Glomerular endothelial cell (primary cell): ENCODE results near the gene UNC119. TPM values are rescaled to one million over a fixed set of nuclear protein-coding genes. Genes with fewer than 3 reads are reported as not detected.
"Not testable (repeated sequence)": the region's sequence is repeated elsewhere in the genome, so short reads cannot be mapped to it uniquely, and the experiment has no call there.

Source experiments
- DNase-seq: peaks from one replicate; pipeline ENCODE4 v3.0.0-alpha.2; 2011; ENCODE audit warnings: low read depth, low spot score; ENCODE audit errors: extremely low read depth
- total RNA-seq: library from RNA; depleted of rRNA; stranded (reverse); fragments of >200 nt; gene quantifications from 2 replicates; pipeline ENCODE4 v1.2.3, GENCODE V29; 2015

UNC119 gene
- total RNA-seq, 1 donor from 2014 or later = 38.0 TPM

DNA sequence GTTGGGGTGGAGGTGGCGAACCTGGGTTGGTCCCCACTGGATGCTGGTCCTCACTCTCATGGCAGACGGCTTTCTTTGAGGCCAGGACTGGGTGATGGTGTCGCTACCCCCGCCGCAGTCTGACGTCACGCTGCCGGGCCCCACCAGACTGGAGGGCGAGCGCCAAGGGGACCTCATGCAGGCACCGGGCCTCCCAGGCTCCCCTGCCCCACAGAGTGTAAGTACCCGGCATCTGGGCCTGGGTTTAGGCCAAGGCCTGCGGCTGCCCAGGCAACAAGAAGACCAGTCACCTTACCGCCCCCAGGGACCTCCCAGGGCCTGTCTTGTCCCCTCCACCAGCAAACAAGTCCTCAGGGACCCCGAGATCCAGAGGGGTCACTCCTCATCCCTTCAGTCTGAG lies 28.5 kb downstream of the UNC119 start:
- no peak for DNase-seq

DNA sequence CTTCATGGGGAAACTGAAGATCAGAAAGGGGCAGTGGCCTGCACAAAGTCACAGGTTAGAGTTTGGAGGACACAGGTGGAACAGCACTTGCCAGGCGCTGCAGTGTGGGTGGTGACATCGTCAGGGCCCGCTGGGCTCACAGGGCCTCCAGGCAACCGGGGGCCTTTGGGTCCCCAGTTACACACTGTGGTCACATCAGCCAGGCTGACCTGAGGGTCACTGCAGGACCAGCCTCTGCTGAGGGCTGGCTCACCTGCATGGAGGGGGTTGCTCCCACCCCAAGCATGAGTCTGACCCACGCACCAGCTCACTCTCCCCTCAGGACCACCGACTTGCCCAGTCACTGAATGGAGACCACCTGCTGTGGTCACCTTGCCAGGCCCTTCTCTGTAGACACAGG lies 29.2 kb downstream of the UNC119 start:
- DNase-seq = no peak

DNA sequence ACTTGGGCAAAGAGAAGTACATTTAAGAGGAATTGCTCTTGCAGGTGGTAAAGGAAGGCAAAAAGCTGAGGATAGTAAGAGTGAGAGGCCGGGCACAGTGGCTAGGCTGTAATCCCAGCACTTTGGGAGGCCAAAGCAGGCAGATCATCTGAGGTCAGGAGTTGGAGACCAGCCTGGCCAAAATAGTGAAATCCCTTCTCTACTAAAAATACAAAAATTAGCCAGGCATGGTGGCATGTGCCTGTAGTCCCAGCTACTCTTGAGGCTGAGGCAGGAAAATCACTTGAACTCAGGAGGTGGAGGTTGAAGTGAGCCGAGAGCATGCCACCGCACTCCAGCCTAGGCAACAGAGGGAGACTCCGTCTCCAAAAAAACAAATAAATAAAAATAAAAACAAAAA lies 30.1 kb downstream of the UNC119 start:
- not testable (repeated sequence) for DNase-seq

GRCh38 chr17:28521311-28522085 lies 30.9 kb downstream of the UNC119 start:
- no peak for DNase-seq

DNA sequence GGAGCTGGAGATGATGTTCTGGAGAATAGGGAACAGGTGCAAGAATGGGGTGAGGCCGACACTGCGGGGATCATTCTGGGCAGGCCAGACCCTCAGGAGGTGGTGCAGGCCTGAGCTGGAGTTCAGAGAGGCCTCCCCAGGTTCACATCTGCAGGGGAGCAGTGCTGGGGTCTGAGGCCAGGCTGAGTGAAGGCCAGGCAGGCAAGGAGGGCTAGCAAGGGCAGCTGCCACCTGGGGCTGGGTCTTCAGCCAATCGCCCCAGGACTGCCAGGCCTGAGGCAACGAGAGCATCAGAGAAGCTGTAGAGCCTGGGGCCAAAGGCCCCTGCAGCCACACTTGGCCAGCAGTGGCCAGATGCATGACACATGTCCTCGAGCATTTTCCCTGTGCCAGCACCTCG lies 31.7 kb downstream of the UNC119 start:
- DNase-seq = no peak

GRCh38 chr17:28519236-28519635 lies 33.2 kb downstream of the UNC119 start:
- DNase-seq = no peak

DNA sequence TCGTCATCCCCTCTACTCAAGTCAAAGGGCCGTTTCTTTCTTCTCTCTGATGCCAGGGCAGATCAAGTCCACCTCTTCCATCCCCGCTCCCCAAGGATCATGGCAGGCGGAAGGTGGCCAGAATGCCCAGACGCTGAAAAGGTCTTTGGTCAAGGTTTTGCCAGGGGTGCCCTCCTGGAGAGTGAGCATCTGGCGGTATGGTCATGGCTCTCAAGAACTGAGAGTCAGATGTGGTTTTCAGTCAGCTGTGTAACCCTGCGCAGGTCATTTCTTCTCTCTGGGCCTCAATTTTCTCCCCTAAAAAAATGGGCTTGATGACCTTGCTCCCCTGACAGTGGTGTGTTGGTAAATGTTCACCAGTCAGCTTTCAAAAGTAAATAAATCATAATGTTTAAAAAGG lies 33.8 kb downstream of the UNC119 start:
- no peak for DNase-seq

- DNase-seq = no peak
Measured at GRCh38 chr17:28518132-28518531, 34.3 kb downstream of the UNC119 start.

- DNase-seq = no peak
Measured at GRCh38 chr17:28515518-28515917, 36.9 kb downstream of the UNC119 start.

- no peak for DNase-seq
Measured at GRCh38 chr17:28514561-28515002, 37.8 kb downstream of the UNC119 start.

- no peak for DNase-seq
Measured at GRCh38 chr17:28513476-28513875, 38.9 kb downstream of the UNC119 start.

- DNase-seq = no peak
Measured at GRCh38 chr17:28511858-28512461, 40.5 kb downstream of the UNC119 start.

GRCh38 chr17:28509789-28510188 lies 42.6 kb downstream of the UNC119 start:
- no peak for DNase-seq

DNA sequence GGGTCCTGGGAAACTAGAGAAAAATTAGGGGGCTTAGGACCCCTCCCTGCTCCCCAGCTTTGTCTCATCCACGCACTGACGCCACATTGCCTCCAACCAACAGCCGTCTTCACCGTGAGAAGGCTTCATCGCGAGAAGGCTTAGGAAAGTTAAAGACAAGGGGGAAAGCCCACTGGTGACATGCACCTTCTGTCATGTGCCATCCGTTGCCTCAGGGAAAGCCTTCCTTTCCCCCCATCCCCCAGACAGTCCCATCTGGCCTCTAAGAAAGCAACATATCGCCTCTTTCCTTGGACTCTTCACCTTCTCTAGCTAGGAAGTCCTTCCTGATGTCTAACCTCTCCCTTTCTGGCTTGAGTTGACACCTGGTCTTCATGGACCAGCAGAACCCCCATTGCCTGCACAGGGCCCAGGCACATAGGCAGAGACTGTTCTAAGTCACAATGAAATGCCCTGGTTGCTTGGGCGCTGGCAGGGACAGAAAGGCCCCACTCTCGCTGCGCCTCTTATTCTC lies 44.2 kb downstream of the UNC119 start:
- DNase-seq = no peak

GRCh38 chr17:28507567-28508203 lies 44.7 kb downstream of the UNC119 start:
- no peak for DNase-seq

GRCh38 chr17:28506763-28507487 lies 45.5 kb downstream of the UNC119 start:
- no peak for DNase-seq

GRCh38 chr17:28505986-28506665 lies 46.3 kb downstream of the UNC119 start, which contains the start of gene FOXN1:
Gene FOXN1, plus strand, starts transcription at chr17:28506348. Its CDS starts 17,622 bp downstream, at chr17:28523970.
- DNase-seq = no peak

- DNase-seq = no peak
Measured at GRCh38 chr17:28503420-28503819, 49.0 kb downstream of the UNC119 start.

DNA sequence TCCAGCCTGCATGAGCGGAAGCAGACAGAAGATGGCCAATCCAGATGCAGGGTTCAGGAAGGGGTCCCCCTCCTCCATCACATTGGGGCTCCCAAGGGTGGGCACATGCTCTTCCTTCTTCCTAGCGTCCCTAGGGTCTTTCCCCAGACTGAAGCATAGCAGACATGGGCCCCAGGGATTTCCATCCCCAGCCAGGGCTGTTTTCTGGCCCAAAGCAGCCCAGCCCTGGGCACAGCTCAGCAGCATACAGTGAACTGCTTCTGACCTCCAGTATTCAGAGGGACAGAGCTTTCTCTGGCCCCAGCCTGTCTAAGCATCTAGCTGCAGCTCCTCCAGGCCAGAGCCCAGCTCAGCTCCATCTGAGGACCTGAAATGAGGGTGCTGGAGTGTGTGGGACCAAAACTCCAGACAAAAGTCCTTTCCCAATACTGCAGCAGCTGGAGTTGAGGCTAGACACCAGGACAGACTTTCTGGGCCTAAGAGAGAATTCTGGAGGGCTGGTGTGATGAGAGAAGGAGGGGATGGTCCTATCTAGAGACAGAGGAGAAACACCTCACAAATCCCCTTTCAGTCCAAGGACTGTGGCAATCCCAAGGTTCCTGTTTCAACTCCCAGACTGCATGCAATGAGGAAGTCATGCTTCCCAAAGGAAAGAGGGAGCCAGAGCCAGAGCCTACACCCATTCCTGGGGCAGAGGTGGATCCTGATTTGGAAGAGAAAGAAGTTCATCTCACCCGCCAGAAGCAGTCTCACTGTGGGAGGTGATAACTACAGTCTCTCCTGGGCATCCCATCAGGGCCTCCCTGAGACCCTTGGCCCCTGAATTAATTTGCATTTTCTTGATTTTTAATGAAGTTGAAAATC lies 50.8 kb downstream of the UNC119 start:
- DNase-seq = no peak
